Adrenal gland (tissue), 12 donors: ENCODE data around the gene FOXN1. TPM values are rescaled to one million over a fixed set of nuclear protein-coding genes. Genes with fewer than 3 reads are reported as not detected.

Source experiments
- DNase-seq, 7 donors: peaks; one replicate each; pipeline ENCODE4 v3.0.0-alpha.2; 2019 to 2020
- H3K27ac ChIP-seq, 5 donors: fragments of 200-600 bp; sonication (generic) in 4 of 5; 1 replicate in 3 of 5; 2 replicates in 2 of 5; pipeline versions ENCODE4 v1.5.1 to v1.8.0; 2016 to 2020; ENCODE audit warnings: mild to moderate bottlenecking in 1 of 5
- H3K27me3 ChIP-seq: fragments of 200-600 bp; 2 replicates; pipeline ENCODE4 v1.8.0; 2021
- H3K36me3 ChIP-seq, 2 donors: fragments of 200-600 bp; replicated peaks in 1 of 2; 1 replicate in 1 of 2; 2 replicates in 1 of 2; pipeline versions ENCODE4 v1.5.1 to v1.8.0; 2018 to 2022
- H3K4me1 ChIP-seq, 2 donors: fragments of 200-600 bp; replicated peaks in 1 of 2; 1 replicate in 1 of 2; 2 replicates in 1 of 2; pipeline versions ENCODE4 v1.5.1 to v1.8.0; 2018 to 2021
- H3K4me3 ChIP-seq, 4 donors: fragments of 200-600 bp; sonication (generic) in 3 of 4; one replicate each; pipeline ENCODE4 v1.5.1; 2016 to 2018
- H3K9me3 ChIP-seq, 3 donors: fragments of 200-600 bp; sonication (generic) in 1 of 3; replicated peaks in 1 of 3; 1 replicate in 2 of 3; 2 replicates in 1 of 3; pipeline versions ENCODE4 v1.5.1 to v1.8.0; 2016 to 2021
- CTCF ChIP-seq, 6 experiments: fragments of 450-650 bp in 4 of 6; fragments of 200-600 bp in 2 of 6; sonication (generic) in 1 of 6; IDR thresholded peaks; 1 replicate in 5 of 6; 2 replicates in 1 of 6; pipeline versions ENCODE4 v1.5.1 to v1.8.0; 2016 to 2021; ENCODE audit warnings: antibody characterized with exemption in 6 of 6, mild to moderate bottlenecking in 2 of 6, moderate library complexity in 1 of 6
- POLR2A ChIP-seq, 2 donors: fragments of 450-650 bp; IDR thresholded peaks; one replicate each; pipeline ENCODE4 v1.6.1; 2017; ENCODE audit warnings: antibody characterized with exemption in 2 of 2, mild to moderate bottlenecking in 2 of 2, moderate library complexity in 1 of 2
- WGBS, 4 donors: extraction: QIAGEN DNeasy Blood & Tissue Kit in 2 of 4; methylation state at CpG; one replicate each; pipeline versions ENCODE4 v1.1.5 to v1.1.7; 2013 to 2017; 5-methylcytosine and 5-hydroxymethylcytosine counted together
- intact Hi-C, 2 donors: fragments of 100-400 bp; cut with DNase I; formaldehyde crosslinking; loops; one replicate each; pipeline versions ENCODE4 v1.14.1 to v1.15.0; 2022 to 2023
- polyA plus RNA-seq, 3 donors: library from polyadenylated mRNA; stranded (reverse); fragments of 200-250 nt in 2 of 3; fragments of 350-450 nt in 1 of 3; fragmentation: Illumina TruSeq in 1 of 3; extraction: RNeasy Lipid Tissue Mini Kit (QIAGEN cat#74804) in 1 of 3; gene quantifications; one replicate each; pipeline ENCODE4 v1.2.3, GENCODE V29; 2013 to 2014
- total RNA-seq, 9 donors: library from RNA; depleted of rRNA in 4 of 9; stranded (reverse); fragments of >200 nt in 4 of 9; fragments of 120-200 nt in 1 of 9; fragmentation: NEBNext Ultra II Directional in 1 of 9; extraction: Animal tissue kit (Norgen Biotek cat#: 25700) in 1 of 9; gene quantifications; one replicate each; pipeline versions ENCODE4 v1.1.0 to v1.2.4, GENCODE V29; 2013 to 2023
- donor health status: healthy with polysubstance abuse.
- donor health status: Bipolar disorder and iron deficiency.
- donor health status: DM: yes; HTN: yes; CAD: no.
- donor health status: DM: no; HTN: no; CAD: no.
- donor health status: DM: no; HTN: no; CAD: no.
- donor health status: DM: yes; HTN: yes; CAD: no.

The FOXN1 gene
- total and polyA plus RNA-seq, 12 donors: 0.06 TPM; not detected in 11

DNA sequence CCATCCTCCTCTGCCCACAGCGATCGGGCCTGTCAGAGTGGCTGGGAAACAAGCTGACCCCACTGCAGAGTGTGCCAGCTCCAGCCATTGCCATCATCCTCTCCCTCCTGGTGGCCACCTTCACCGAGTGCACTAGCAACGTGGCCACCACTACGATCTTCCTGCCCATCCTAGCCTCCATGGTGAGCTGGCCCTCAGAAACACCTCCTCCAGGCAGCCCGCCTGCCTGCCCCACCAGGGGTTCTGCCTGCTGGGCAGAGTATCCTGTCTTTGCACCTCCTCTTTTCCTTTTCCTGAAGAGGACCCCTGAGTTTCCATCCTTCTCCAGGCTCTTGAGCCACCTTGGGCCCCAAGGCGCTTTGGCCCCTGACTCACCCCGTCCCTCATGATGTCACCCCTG, 10.5 kb upstream of the FOXN1 start:
- H3K36me3 ChIP-seq: no peaks in the 10 kb centered on the region
- DNase-seq: no peak
- no peaks in the 10 kb centered on the region for H3K4me1 ChIP-seq
- peaks cover 7% of the 10 kb centered on the region for H3K27me3 ChIP-seq
- H3K9me3 ChIP-seq: no peaks in the 10 kb centered on the region
- 75 to 89% (median 83%) methylated on average over 6 to 8 of the region's 8 CpGs for WGBS, 4 donors
- TF ChIP-seq CTCF (IDR thresholded peaks at IDR 0.05) (no peak), POLR2A (IDR thresholded peaks at IDR 0.05) (no peak)
- H3K4me3 ChIP-seq: no peak overlapping the region
- intact Hi-C loops: loop anchor here (2.0 to 10.0 kb wide), 3 partner anchors 37 to 119 kb away; partner anchors contain the start of gene RSKR (in 2 of the 2)
- no peak overlapping the region for H3K27ac ChIP-seq

DNA sequence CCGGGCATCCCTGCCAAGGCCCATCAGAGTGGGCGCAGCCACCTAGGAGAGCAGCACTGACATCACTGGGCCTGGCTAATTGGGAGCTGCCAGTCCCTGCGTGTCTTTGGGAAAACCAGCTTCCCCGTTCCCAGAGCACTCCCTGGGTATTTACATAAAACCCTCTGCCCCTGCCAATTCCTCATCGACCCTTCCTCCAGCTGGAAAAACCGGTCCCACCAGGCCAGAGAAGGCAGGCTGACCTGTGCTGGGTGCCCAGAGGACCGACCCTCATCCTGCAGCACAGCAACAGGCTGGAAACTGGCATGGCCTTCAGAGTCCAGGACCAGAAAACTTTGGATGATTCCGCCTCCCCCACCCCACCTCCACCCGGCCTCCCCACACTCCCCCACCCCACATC, 8.2 kb upstream of the FOXN1 start:
- intact Hi-C loops: loop anchor here in 1 of 2 donors (5.0 to 10.0 kb wide), 2 partner anchors 34 to 117 kb away; partner anchors contain the start of gene RSKR
- Histone ChIP-seq H3K27me3 (peaks cover 7% of the 10 kb centered on the region), H3K4me3 (no peak overlapping the region), H3K4me1 (no peaks in the 10 kb centered on the region), H3K9me3 (no peaks in the 10 kb centered on the region), H3K36me3 (no peaks in the 10 kb centered on the region), H3K27ac (no peak overlapping the region)
- no peak for DNase-seq
- TF ChIP-seq POLR2A (IDR thresholded peaks at IDR 0.05): no peak
- WGBS, 4 donors: 48 to 53% (median 51%) methylated on average over 4 to 9 of the region's 9 CpGs

GRCh38 chr17:28498652-28499363, 7.3 kb upstream of the FOXN1 start:
- Histone ChIP-seq H3K27ac (no peak overlapping the region), H3K9me3 (no peaks in the 10 kb centered on the region), H3K4me3 (no peak overlapping the region), H3K4me1 (no peaks in the 10 kb centered on the region), H3K27me3 (peaks cover 7% of the 10 kb centered on the region), H3K36me3 (no peaks in the 10 kb centered on the region)
- no peak for DNase-seq
- intact Hi-C loops: loop anchor here in 1 of 2 donors (5.0 to 10.0 kb wide), 2 partner anchors 33 to 116 kb away; partner anchors contain the start of gene RSKR
- TF ChIP-seq POLR2A (IDR thresholded peaks at IDR 0.05) (no peak), CTCF (IDR thresholded peaks at IDR 0.05) (no peak)
- WGBS, 4 donors: 58 to 62% (median 60%) methylated on average over 8 to 12 of the region's 12 CpGs

DNA sequence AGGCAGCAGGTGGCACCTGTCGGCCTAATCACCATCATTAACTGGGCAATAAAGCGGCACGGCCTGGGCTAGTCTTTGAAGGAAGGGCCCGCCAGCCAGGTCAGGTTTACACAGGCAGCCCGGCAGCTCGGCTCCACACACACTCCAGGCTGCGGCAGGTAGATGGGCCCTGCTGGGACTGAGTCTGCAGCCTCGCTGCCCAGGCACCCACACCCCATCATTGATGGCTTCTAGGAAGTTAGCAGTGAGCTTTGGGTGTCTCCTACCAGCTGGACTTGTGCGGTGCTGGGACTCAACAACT, 6.8 kb upstream of the FOXN1 start:
- 83 to 100% (median 87%) methylated on average over 1 to 9 of the region's 9 CpGs for WGBS, 4 donors
- H3K36me3 ChIP-seq: no peaks in the 10 kb centered on the region
- intact Hi-C loops: loop anchor here in 1 of 2 donors (5.0 to 10.0 kb wide), 2 partner anchors 33 to 115 kb away; partner anchors contain the start of gene RSKR
- no peak overlapping the region for H3K27ac ChIP-seq
- no peaks in the 10 kb centered on the region for H3K9me3 ChIP-seq
- H3K4me3 ChIP-seq: no peak overlapping the region
- no peak for DNase-seq
- peaks cover 7% of the 10 kb centered on the region for H3K27me3 ChIP-seq
- TF ChIP-seq CTCF (IDR thresholded peaks at IDR 0.05): no peak
- TF ChIP-seq POLR2A (IDR thresholded peaks at IDR 0.05): no peak
- no peaks in the 10 kb centered on the region for H3K4me1 ChIP-seq
